ENCODE data around the gene ALKBH4.
"Not testable (repeated sequence)": the region's sequence is repeated elsewhere in the genome, so short reads cannot be mapped to it uniquely, and the experiment has no call there.

GRCh38 chr7:102507410-102508088 is 42.9 kb upstream of the ALKBH4 start:
- not testable (repeated sequence) for TF ChIP-seq CTCF, POLR2A (IDR thresholded peaks at IDR 0.05)
